ENCODE results near the gene PPDPF. TPM values are rescaled to one million over a fixed set of nuclear protein-coding genes. Genes with fewer than 3 reads are reported as not detected.

Gene PPDPF
- total and polyA plus RNA-seq, 3 donors from 2014 or later, result 207 to 529 (median 431) TPM

- intact Hi-C loops (cut with DNase I; ENCODE audit: low total_unique reads), result no loop called here
- WGBS, 2 donors, result 95 to 96% methylated on average over 19 to 31 of the region's 32 CpGs
- H3K4me3 ChIP-seq, result no peak overlapping the region
These were observed 2.9 kb upstream of the PPDPF start for GRCh38 chr20:63517376-63518309.

DNA sequence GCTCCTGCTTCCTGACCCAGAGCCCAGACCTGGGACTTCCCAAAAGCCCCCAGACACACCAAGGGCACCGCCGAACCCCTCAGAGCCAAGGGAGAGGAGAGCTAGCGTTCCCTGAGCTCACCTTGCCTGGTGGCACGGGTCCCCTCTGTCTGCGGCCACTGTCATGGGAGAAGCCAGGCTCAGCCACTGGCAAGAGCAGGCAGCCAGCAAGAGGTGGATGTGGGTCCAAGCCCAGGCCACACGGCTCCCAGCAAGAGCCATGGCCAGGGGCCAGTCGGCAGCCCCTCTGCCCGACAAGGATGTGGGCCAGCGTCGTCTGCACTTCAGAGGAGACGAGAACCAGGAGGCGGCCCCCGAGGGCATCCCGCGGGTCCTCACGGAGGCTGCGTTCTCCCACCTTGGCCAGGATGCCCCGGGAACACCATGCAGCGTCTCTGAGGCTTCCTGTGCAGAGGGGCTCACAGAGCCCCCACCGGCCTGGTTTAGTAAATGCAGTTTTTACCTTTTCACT, 2.2 kb upstream of the PPDPF start:
- Histone ChIP-seq H3K9me3 (no peaks in the 10 kb centered on the region), H3K27me3 (no peaks in the 10 kb centered on the region), H3K4me1 (peaks cover 18% of the 10 kb centered on the region), H3K27ac (no peak overlapping the region), H3K4me3 (no peak overlapping the region), H3K36me3 (ENCODE audit: low read depth, missing control alignments) (no peaks in the 10 kb centered on the region)
- TF ChIP-seq, protein P1, sequence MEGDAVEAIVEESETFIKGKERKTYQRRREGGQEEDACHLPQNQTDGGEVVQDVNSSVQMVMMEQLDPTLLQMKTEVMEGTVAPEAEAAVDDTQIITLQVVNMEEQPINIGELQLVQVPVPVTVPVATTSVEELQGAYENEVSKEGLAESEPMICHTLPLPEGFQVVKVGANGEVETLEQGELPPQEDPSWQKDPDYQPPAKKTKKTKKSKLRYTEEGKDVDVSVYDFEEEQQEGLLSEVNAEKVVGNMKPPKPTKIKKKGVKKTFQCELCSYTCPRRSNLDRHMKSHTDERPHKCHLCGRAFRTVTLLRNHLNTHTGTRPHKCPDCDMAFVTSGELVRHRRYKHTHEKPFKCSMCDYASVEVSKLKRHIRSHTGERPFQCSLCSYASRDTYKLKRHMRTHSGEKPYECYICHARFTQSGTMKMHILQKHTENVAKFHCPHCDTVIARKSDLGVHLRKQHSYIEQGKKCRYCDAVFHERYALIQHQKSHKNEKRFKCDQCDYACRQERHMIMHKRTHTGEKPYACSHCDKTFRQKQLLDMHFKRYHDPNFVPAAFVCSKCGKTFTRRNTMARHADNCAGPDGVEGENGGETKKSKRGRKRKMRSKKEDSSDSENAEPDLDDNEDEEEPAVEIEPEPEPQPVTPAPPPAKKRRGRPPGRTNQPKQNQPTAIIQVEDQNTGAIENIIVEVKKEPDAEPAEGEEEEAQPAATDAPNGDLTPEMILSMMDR (IDR thresholded peaks at IDR 0.05), result no peak
- TF ChIP-seq POLR2A (IDR thresholded peaks at IDR 0.05), result no peak
- 63 to 89% methylated on average over 19 to 20 of the region's 20 CpGs for WGBS, 2 donors
- intact Hi-C loops (cut with DNase I; ENCODE audit: low total_unique reads), result no loop called here
- DNase-seq, result no peak

More at GRCh38 chr20:63517376-63518309, 2.9 kb upstream of the PPDPF start:
- no peak for DNase-seq
- peaks cover 15% of the 10 kb centered on the region for H3K4me1 ChIP-seq
- no peaks in the 10 kb centered on the region for H3K36me3 ChIP-seq (ENCODE audit: low read depth, missing control alignments)
- H3K27ac ChIP-seq, result no peak overlapping the region
- H3K27me3 ChIP-seq, result no peaks in the 10 kb centered on the region
- no peaks in the 10 kb centered on the region for H3K9me3 ChIP-seq
- TF ChIP-seq POLR2A (IDR thresholded peaks at IDR 0.05), result no peak
- TF ChIP-seq, protein P1 (IDR thresholded peaks at IDR 0.05), result no peak

GRCh38 chr20:63518946-63519667, 1.5 kb upstream of the PPDPF start:
- TF ChIP-seq, protein P1 (IDR thresholded peaks at IDR 0.05), result no peak
- TF ChIP-seq POLR2A (IDR thresholded peaks at IDR 0.05), result no peak
- DNase-seq, result no peak

DNA sequence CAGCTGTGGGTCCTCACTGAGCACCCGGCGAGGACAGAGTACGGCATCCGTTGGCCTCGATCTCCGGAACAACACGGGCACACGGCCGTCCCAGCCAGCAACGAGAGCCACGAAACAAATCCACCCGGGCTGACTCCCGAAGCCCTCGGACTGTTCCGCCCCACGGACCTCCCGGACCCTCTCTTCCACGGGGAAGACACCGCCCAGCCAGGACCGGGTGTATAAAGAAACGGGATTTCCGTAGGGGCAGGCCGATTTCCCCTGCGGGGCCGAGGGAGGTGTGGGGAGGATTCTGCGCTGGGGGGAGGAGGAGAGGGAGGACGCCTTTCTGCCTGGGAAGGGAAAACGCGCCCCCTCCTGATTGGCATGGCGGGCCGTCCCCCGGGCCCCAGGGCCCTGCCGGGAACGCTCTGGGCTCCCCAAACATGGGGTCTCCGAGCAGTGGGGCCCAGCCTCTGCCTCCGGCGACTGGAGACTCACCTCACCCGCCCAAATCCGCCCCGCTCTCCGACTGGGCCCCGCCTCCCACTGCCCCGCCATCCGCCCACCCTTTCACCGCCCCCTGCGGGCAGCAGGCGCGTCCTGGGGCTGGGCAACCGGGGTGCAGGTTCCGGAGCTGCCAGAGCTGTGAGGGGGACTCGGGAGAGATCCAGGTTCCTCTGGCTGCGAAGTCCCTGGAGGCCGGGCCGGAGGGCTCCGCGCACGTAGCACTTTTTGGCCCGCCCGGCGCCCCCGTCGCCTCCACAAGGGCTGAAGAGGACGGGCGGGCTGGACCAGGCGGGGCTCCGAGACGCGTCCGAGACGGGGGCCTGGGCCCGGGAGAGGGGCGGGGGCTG, 679 bp upstream of the PPDPF start:
- Histone ChIP-seq H3K27me3 (no peaks in the 10 kb centered on the region), H3K9me3 (no peaks in the 10 kb centered on the region), H3K36me3 (ENCODE audit: low read depth, missing control alignments) (no peaks in the 10 kb centered on the region), H3K4me3 (peak overlapping the region; percentile 75 to 90), H3K4me1 (peaks cover 18% of the 10 kb centered on the region), H3K27ac (peak overlapping the region in 1 of 2 donors; percentile 91)
- TF ChIP-seq, protein P1 (IDR thresholded peaks at IDR 0.05), result no peak
- no peak for TF ChIP-seq POLR2A (IDR thresholded peaks at IDR 0.05)
- intact Hi-C loops (cut with DNase I; ENCODE audit: low total_unique reads), result no loop called here
- 3 to 4% methylated on average over 5 to 50 of the region's 72 CpGs for WGBS, 2 donors
- DNase-seq, result peak; percentile 34

More at GRCh38 chr20:63518946-63519667, 1.5 kb upstream of the PPDPF start:
- Histone ChIP-seq H3K27ac (no peak overlapping the region), H3K9me3 (no peaks in the 10 kb centered on the region), H3K27me3 (no peaks in the 10 kb centered on the region), H3K4me1 (peaks cover 18% of the 10 kb centered on the region), H3K36me3 (ENCODE audit: low read depth, missing control alignments) (no peaks in the 10 kb centered on the region), H3K4me3 (peak overlapping the region in 1 of 2 donors; percentile 75)
- intact Hi-C loops (cut with DNase I; ENCODE audit: low total_unique reads), result no loop called here
- 75 to 82% methylated on average over 16 to 32 of the region's 32 CpGs for WGBS, 2 donors

All from testis (tissue), 3 donors.